AG04450 (cell line): ENCODE data around the gene OVOL1. TPM values are rescaled to one million over a fixed set of nuclear protein-coding genes. Genes with fewer than 3 reads are reported as not detected.

Experiments
- CTCF ChIA-PET: fragments of 300-600, 350-600 bp; formaldehyde crosslinking; extraction: SDS; loops from one replicate; lab custom pipeline; 2022; ENCODE audit warnings: antibody characterized with exemption, inconsistent platforms; lab: Charles Lee
- POLR2A ChIA-PET: fragments of 350-600 bp; formaldehyde crosslinking; extraction: SDS; loops from one replicate; lab custom pipeline; 2021; ENCODE audit warnings: antibody characterized with exemption, inconsistent platforms; lab: Yijun Ruan, JAX
- DNase-seq: peaks from one replicate; pipeline ENCODE4 v3.0.0-alpha.2; 2011; ENCODE audit warnings: low read depth, low spot score
- H3K27ac ChIP-seq: one replicate; pipeline ENCODE4 v1.5.1; 2012; ENCODE audit warnings: low read depth, low read length, control low read depth
- H3K27me3 ChIP-seq: one replicate; pipeline ENCODE4 v1.6.0; 2012; ENCODE audit warnings: low read length; ENCODE audit not compliant: control insufficient read depth, insufficient read depth
- H3K4me3 ChIP-seq: 2 replicates; pipeline ENCODE4 v1.5.1; 2011; ENCODE audit warnings: mild to moderate bottlenecking, low read depth, low read length, control low read depth
- H3K9me3 ChIP-seq: 2 replicates; pipeline ENCODE4 v1.5.1; 2012; ENCODE audit warnings: low read length; ENCODE audit not compliant: control insufficient read depth, insufficient read depth
- CTCF ChIP-seq: IDR thresholded peaks from 2 replicates; pipeline ENCODE4 v1.5.1; 2011; ENCODE audit warnings: low read depth, low read length, control low read depth, inconsistent platforms
- polyA plus RNA-seq: library from polyadenylated mRNA; depleted of rRNA; stranded (reverse); fragments of >200 nt; gene quantifications from 2 replicates; pipeline ENCODE4 v1.2.3, GENCODE V29; 2011

Gene OVOL1
- polyA plus RNA-seq, 1 experiment, result not detected

GRCh38 chr11:65771589-65772112 is 15.2 kb upstream of the OVOL1 start:
- no peak for TF ChIP-seq CTCF
- no peak overlapping the region for H3K4me3 ChIP-seq
- no peaks in the 10 kb centered on the region; the same call in 1 of the 2 replicates for H3K9me3 ChIP-seq
- no peaks in the 10 kb centered on the region for H3K27me3 ChIP-seq
- no peak overlapping the region for H3K27ac ChIP-seq
- CTCF ChIA-PET, result interaction anchor here (1.3 to 2.6 kb wide), 4 partner anchors 8 to 60 kb away, joined by 3 to 29 read pairs (median 11); partner anchors contain the start of genes AP5B1 and KAT5
- DNase-seq, result no peak
- POLR2A ChIA-PET, result interaction anchor here (2.4 kb wide), 1 partner anchor 60 kb away, joined by 8 read pairs; the partner anchor contains the start of gene KAT5

GRCh38 chr11:65773784-65774411 is 13.0 kb upstream of the OVOL1 start:
- DNase-seq, result no peak
- H3K9me3 ChIP-seq, result no peaks in the 10 kb centered on the region; the same call in 1 of the 2 replicates
- ChIA-PET CTCF (interaction anchor here (1.1 to 2.0 kb wide), 2 partner anchors 45 to 62 kb away, joined by 3 to 8 read pairs; partner anchors contain the start of gene KAT5), POLR2A (no interaction called here)
- H3K27ac ChIP-seq, result no peak overlapping the region
- TF ChIP-seq CTCF, result peak; percentile 21; the same call in 1 of the 2 replicates
- H3K4me3 ChIP-seq, result no peak overlapping the region
- H3K27me3 ChIP-seq, result no peaks in the 10 kb centered on the region

GRCh38 chr11:65774525-65775306 is 12.1 kb upstream of the OVOL1 start:
- ChIA-PET POLR2A (interaction anchor here (0.8 kb wide), 1 partner anchor 62 kb away, joined by 3 read pairs; the partner anchor contains the start of gene KAT5), CTCF (no interaction called here)
- no peak for TF ChIP-seq CTCF
- no peak overlapping the region for H3K27ac ChIP-seq
- H3K9me3 ChIP-seq, result peaks cover 4% of the 10 kb centered on the region; the same call in 1 of the 2 replicates
- no peaks in the 10 kb centered on the region for H3K27me3 ChIP-seq
- DNase-seq, result no peak
- no peak overlapping the region for H3K4me3 ChIP-seq

- Histone ChIP-seq H3K27ac (no peak overlapping the region), H3K9me3 (peaks cover 4% of the 10 kb centered on the region; the same call in 1 of the 2 replicates), H3K4me3 (no peak overlapping the region), H3K27me3 (no peaks in the 10 kb centered on the region)
- ChIA-PET CTCF (interaction anchor here (0.9 kb wide), 1 partner anchor 65 kb away, joined by 3 read pairs; no protein-coding TSS in a partner anchor), POLR2A (no interaction called here)
- TF ChIP-seq CTCF, result no peak
- DNase-seq, result no peak
These were observed 10.7 kb upstream of the OVOL1 start for GRCh38 chr11:65776196-65776595.
